ENCODE data around the gene PERM1. TPM values are rescaled to one million over a fixed set of nuclear protein-coding genes. Genes with fewer than 3 reads are reported as not detected.
"Not testable (repeated sequence)": the region's sequence is repeated elsewhere in the genome, so short reads cannot be mapped to it uniquely, and the experiment has no call there.

PERM1 gene
- total and polyA plus RNA-seq, 9 of the 15 experiments (the other 6 are each of a cell fraction or from before 2014, with no cell fraction given) = not detected

- no peak for TF ChIP-seq MYNN (IDR thresholded peaks at IDR 0.05)
- no peak for TF ChIP-seq MYNN (CRISPR knock-in tag; IDR thresholded peaks at IDR 0.05)
Observed at GRCh38 chr1:1019122-1019999, 37.5 kb upstream of the PERM1 start (continued).

DNA sequence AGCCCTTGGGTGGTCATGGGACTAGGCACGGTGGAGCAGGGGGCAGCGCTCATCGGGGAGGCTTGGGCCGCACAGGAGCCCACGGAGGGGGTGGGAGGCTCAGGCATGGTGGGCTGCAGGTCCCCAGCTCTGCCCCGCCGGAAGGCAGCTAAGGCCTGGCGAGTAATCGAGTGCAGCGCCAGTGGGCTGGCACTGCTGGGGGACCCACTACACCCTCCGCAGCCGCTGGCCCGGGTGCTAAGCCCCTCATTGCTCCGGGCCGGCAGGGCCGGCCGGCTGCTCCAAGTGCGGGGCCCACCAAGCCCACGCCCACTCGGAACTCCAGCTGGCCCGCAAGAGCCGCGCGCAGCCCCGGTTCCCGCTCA lies 36.4 kb upstream of the PERM1 start:
- ATAC-seq; H3K27ac ChIP-seq (ENCODE audit: extremely low read depth, low read depth, low read length); CTCF ChIA-PET (ENCODE audit: low intra/inter-chr PET ratio); FAIRE-seq; H3K27me3 ChIP-seq (ENCODE audit: control insufficient read depth in 2 of 2, insufficient read depth in 2 of 2, low read length in 2 of 2); H4K20me1 ChIP-seq (replicated peaks; ENCODE audit: control insufficient read depth, insufficient read depth, low read length); intact Hi-C loops (cut with micrococcal nuclease); BruUV-seq (replicated peaks); in situ Hi-C loops (cut with MboI); H3K4me2 ChIP-seq (ENCODE audit: insufficient read depth, low read length); H3K9me1 ChIP-seq (ENCODE audit: control insufficient read depth, insufficient read depth, low read length); DNase-seq (ENCODE audit: extremely low read depth in 1 of 4, low spot score in 3 of 4); H3K9ac ChIP-seq (ENCODE audit: insufficient read depth in 1 of 2, low read depth in 2 of 2, low read length in 2 of 2); H2AFZ ChIP-seq (ENCODE audit: low read depth, low read length); H3K4me3 ChIP-seq; H3K9me3 ChIP-seq (replicated peaks; ENCODE audit: control insufficient read depth, insufficient read depth, low read depth, low read length): not testable (repeated sequence)
- peaks cover 26% of the 10 kb centered on the region for H3K79me2 ChIP-seq (ENCODE audit: control insufficient read depth, insufficient read depth, low read length)
- POLR2A ChIA-PET = interaction anchor here (1.1 kb wide), 1 partner anchor 11 kb away, joined by 5 read pairs; no protein-coding TSS in a partner anchor
- H3K36me3 ChIP-seq (ENCODE audit: control insufficient read depth, insufficient read depth, low read length) = peaks cover 18% of the 10 kb centered on the region; the same call in 1 of the 3 replicates
- H3K4me1 ChIP-seq (replicated peaks in 1 of 2; ENCODE audit: control insufficient read depth in 2 of 2, insufficient read depth in 2 of 2, low read length in 2 of 2) = peaks cover 25 to 68% of the 10 kb centered on the region in 2 experiments
- WGBS (ENCODE audit: insufficient coverage, low coverage, missing lambda C conversion rate) = 97% methylated on average over 18 of the region's 26 CpGs

All from K562 (cell line).